NCI-H146 (cell line): ENCODE results near the gene FAS.

Experiments used
- DNase-seq: peaks from one replicate; lab custom pipeline; 2025; lab: John Stamatoyannopoulos, UW

FAS gene

GRCh38 chr10:89037096-89037495, 46.5 kb downstream of the FAS start:
- no peak for DNase-seq

GRCh38 chr10:89042562-89042961, 52.0 kb downstream of the FAS start:
- no peak for DNase-seq

- no peak for DNase-seq
Measured at GRCh38 chr10:89043052-89043451, 52.5 kb downstream of the FAS start.

- no peak for DNase-seq
Measured at GRCh38 chr10:89047397-89047796, 56.8 kb downstream of the FAS start.

- no peak for DNase-seq
Measured at GRCh38 chr10:89051593-89051992, 61.0 kb downstream of the FAS start.

- no peak for DNase-seq
Measured at GRCh38 chr10:89053555-89053954, 63.0 kb downstream of the FAS start.

GRCh38 chr10:89055159-89055558, 64.6 kb downstream of the FAS start:
- DNase-seq = peak; percentile 9

- DNase-seq = no peak
Measured at GRCh38 chr10:89062861-89063260, 72.3 kb downstream of the FAS start.

GRCh38 chr10:89063465-89063864, 72.9 kb downstream of the FAS start:
- no peak for DNase-seq

- no peak for DNase-seq
Measured at GRCh38 chr10:89064748-89065147, 74.2 kb downstream of the FAS start.
